Activated naive CD4-positive, alpha-beta T cell treated with anti-CD3 and anti-CD28 coated beads, Interleukin-2, amount 10 ng/mL, durations not matched to agents 7 days and 5 days (primary cell): ENCODE measurements around the gene HS6ST3.

Experiments
- CTCF ChIA-PET: fragments of 350-600 bp; sonication (Branson Sonifier 250); formaldehyde crosslinking; loops from one replicate; lab custom pipeline; 2021; ENCODE audit warnings: antibody characterized with exemption; lab: Charles Lee
- DNase-seq: peaks from one replicate; pipeline ENCODE4 v3.0.0-alpha.2; 2020
- H3K27ac Mint-ChIP-seq: one replicate; pipeline ENCODE4 v1.8.0; 2021; ENCODE audit warnings: mild to moderate bottlenecking, moderate library complexity, mixed read lengths
- H3K27me3 Mint-ChIP-seq: one replicate; pipeline ENCODE4 v1.8.0; 2021; ENCODE audit warnings: mild to moderate bottlenecking, mixed read lengths
- H3K36me3 Mint-ChIP-seq: one replicate; pipeline ENCODE4 v1.8.0; 2021; ENCODE audit warnings: mixed read lengths
- H3K4me1 Mint-ChIP-seq: one replicate; pipeline ENCODE4 v1.8.0; 2021; ENCODE audit warnings: mixed read lengths
- H3K4me3 Mint-ChIP-seq: one replicate; pipeline ENCODE4 v1.8.0; 2021; ENCODE audit warnings: mild to moderate bottlenecking, moderate library complexity, mixed read lengths
- H3K9me3 Mint-ChIP-seq: one replicate; pipeline ENCODE4 v1.8.0; 2021; ENCODE audit warnings: mixed read lengths

Gene HS6ST3

GRCh38 chr13:96575423-96576320, 485.8 kb downstream of the HS6ST3 start:
- no peak for DNase-seq
- peaks cover 9% of the 10 kb centered on the region for H3K9me3 Mint-ChIP-seq
- CTCF ChIA-PET = no interaction called here
- no peaks in the 10 kb centered on the region for H3K36me3 Mint-ChIP-seq
- H3K27me3 Mint-ChIP-seq = no peaks in the 10 kb centered on the region
- H3K4me3 Mint-ChIP-seq = no peak overlapping the region
- H3K4me1 Mint-ChIP-seq = no peaks in the 10 kb centered on the region
- H3K27ac Mint-ChIP-seq = no peak overlapping the region

- Mint-ChIP-seq H3K27me3 (no peaks in the 10 kb centered on the region), H3K4me1 (no peaks in the 10 kb centered on the region), H3K9me3 (peaks cover 22% of the 10 kb centered on the region), H3K36me3 (no peaks in the 10 kb centered on the region), H3K27ac (no peak overlapping the region), H3K4me3 (no peak overlapping the region)
- CTCF ChIA-PET = no interaction called here
- no peak for DNase-seq
These were observed 491.8 kb downstream of the HS6ST3 start for GRCh38 chr13:96581741-96582140.

- no peak overlapping the region for H3K4me3 Mint-ChIP-seq
- H3K36me3 Mint-ChIP-seq = no peaks in the 10 kb centered on the region
- no peaks in the 10 kb centered on the region for H3K27me3 Mint-ChIP-seq
- H3K27ac Mint-ChIP-seq = no peak overlapping the region
- H3K4me1 Mint-ChIP-seq = no peaks in the 10 kb centered on the region
- CTCF ChIA-PET = no interaction called here
- DNase-seq = no peak
- H3K9me3 Mint-ChIP-seq = peaks cover 9% of the 10 kb centered on the region
These were observed 525.3 kb downstream of the HS6ST3 start for GRCh38 chr13:96615252-96615651.

- Mint-ChIP-seq H3K36me3 (no peaks in the 10 kb centered on the region), H3K4me3 (no peak overlapping the region), H3K27ac (no peak overlapping the region)
These were observed 527.6 kb downstream of the HS6ST3 start for GRCh38 chr13:96617528-96617927.

GRCh38 chr13:96621634-96622183, 531.8 kb downstream of the HS6ST3 start:
- H3K9me3 Mint-ChIP-seq = peaks cover 4% of the 10 kb centered on the region
- no peak for DNase-seq
- no peaks in the 10 kb centered on the region for H3K4me1 Mint-ChIP-seq
- H3K27me3 Mint-ChIP-seq = no peaks in the 10 kb centered on the region
- CTCF ChIA-PET = no interaction called here
- no peaks in the 10 kb centered on the region for H3K36me3 Mint-ChIP-seq
- no peak overlapping the region for H3K27ac Mint-ChIP-seq
- H3K4me3 Mint-ChIP-seq = no peak overlapping the region

More at GRCh38 chr13:96617528-96617927, 527.6 kb downstream of the HS6ST3 start:
- Mint-ChIP-seq H3K4me1 (no peaks in the 10 kb centered on the region), H3K9me3 (peaks cover 2% of the 10 kb centered on the region), H3K27me3 (no peaks in the 10 kb centered on the region)
- DNase-seq = no peak
- CTCF ChIA-PET = no interaction called here

GRCh38 chr13:96629331-96629730, 539.4 kb downstream of the HS6ST3 start:
- Mint-ChIP-seq H3K9me3 (peaks cover 11% of the 10 kb centered on the region), H3K4me3 (no peak overlapping the region), H3K27ac (no peak overlapping the region), H3K4me1 (no peaks in the 10 kb centered on the region), H3K27me3 (no peaks in the 10 kb centered on the region), H3K36me3 (no peaks in the 10 kb centered on the region)
- no peak for DNase-seq
- CTCF ChIA-PET = no interaction called here

GRCh38 chr13:96632536-96633320, 542.8 kb downstream of the HS6ST3 start:
- Mint-ChIP-seq H3K9me3 (peaks cover 19% of the 10 kb centered on the region), H3K27me3 (no peaks in the 10 kb centered on the region), H3K27ac (no peak overlapping the region), H3K4me3 (no peak overlapping the region), H3K4me1 (no peaks in the 10 kb centered on the region), H3K36me3 (no peaks in the 10 kb centered on the region)
- CTCF ChIA-PET = no interaction called here
- no peak for DNase-seq

GRCh38 chr13:96636001-96636709, 546.2 kb downstream of the HS6ST3 start:
- Mint-ChIP-seq H3K4me1 (no peaks in the 10 kb centered on the region), H3K27me3 (no peaks in the 10 kb centered on the region), H3K9me3 (peaks cover 26% of the 10 kb centered on the region), H3K36me3 (no peaks in the 10 kb centered on the region), H3K4me3 (no peak overlapping the region), H3K27ac (no peak overlapping the region)
- CTCF ChIA-PET = no interaction called here
- DNase-seq = no peak

- no peaks in the 10 kb centered on the region for H3K27me3 Mint-ChIP-seq
- H3K9me3 Mint-ChIP-seq = peaks cover 24% of the 10 kb centered on the region
- no peaks in the 10 kb centered on the region for H3K36me3 Mint-ChIP-seq
These were observed 547.1 kb downstream of the HS6ST3 start for GRCh38 chr13:96637039-96637438.

GRCh38 chr13:96646101-96646500, 556.2 kb downstream of the HS6ST3 start:
- no peak overlapping the region for H3K27ac Mint-ChIP-seq
- H3K27me3 Mint-ChIP-seq = no peaks in the 10 kb centered on the region
- no peak overlapping the region for H3K4me3 Mint-ChIP-seq
- no peaks in the 10 kb centered on the region for H3K4me1 Mint-ChIP-seq
- DNase-seq = no peak
- CTCF ChIA-PET = no interaction called here
- no peaks in the 10 kb centered on the region for H3K36me3 Mint-ChIP-seq
- H3K9me3 Mint-ChIP-seq = peaks cover 7% of the 10 kb centered on the region

More at GRCh38 chr13:96637039-96637438, 547.1 kb downstream of the HS6ST3 start:
- no peak overlapping the region for H3K4me3 Mint-ChIP-seq
- H3K4me1 Mint-ChIP-seq = no peaks in the 10 kb centered on the region
- CTCF ChIA-PET = no interaction called here
- no peak overlapping the region for H3K27ac Mint-ChIP-seq
- DNase-seq = no peak

- no peak overlapping the region for H3K27ac Mint-ChIP-seq
- no peaks in the 10 kb centered on the region for H3K36me3 Mint-ChIP-seq
- CTCF ChIA-PET = no interaction called here
- DNase-seq = no peak
- H3K4me1 Mint-ChIP-seq = no peaks in the 10 kb centered on the region
- H3K9me3 Mint-ChIP-seq = peaks cover 7% of the 10 kb centered on the region
- no peaks in the 10 kb centered on the region for H3K27me3 Mint-ChIP-seq
- no peak overlapping the region for H3K4me3 Mint-ChIP-seq
These were observed 556.8 kb downstream of the HS6ST3 start for GRCh38 chr13:96646515-96647211.

- no peak for DNase-seq
- CTCF ChIA-PET = no interaction called here
- H3K36me3 Mint-ChIP-seq = no peaks in the 10 kb centered on the region
- no peaks in the 10 kb centered on the region for H3K27me3 Mint-ChIP-seq
- peaks cover 1% of the 10 kb centered on the region for H3K9me3 Mint-ChIP-seq
- no peaks in the 10 kb centered on the region for H3K4me1 Mint-ChIP-seq
- H3K27ac Mint-ChIP-seq = no peak overlapping the region
- H3K4me3 Mint-ChIP-seq = no peak overlapping the region
These were observed 560.5 kb downstream of the HS6ST3 start for GRCh38 chr13:96650301-96650886.

GRCh38 chr13:96651598-96651997, 561.7 kb downstream of the HS6ST3 start:
- Mint-ChIP-seq H3K27ac (no peak overlapping the region), H3K9me3 (peaks cover 4% of the 10 kb centered on the region), H3K4me3 (no peak overlapping the region), H3K27me3 (no peaks in the 10 kb centered on the region), H3K36me3 (no peaks in the 10 kb centered on the region), H3K4me1 (no peaks in the 10 kb centered on the region)
- CTCF ChIA-PET = no interaction called here
- no peak for DNase-seq
